RWPE2 (cell line): ENCODE data around the gene PRC1.

Experiments
- ATAC-seq: fragments of 200-7000 bp; cut with Tn5 transposase; 3 replicates; pipeline ENCODE4 v1.9.1; 2021; ENCODE audit warnings: low read depth
- DNase-seq: peaks from one replicate; pipeline ENCODE4 v3.0.0-alpha.2; 2020; ENCODE audit warnings: low spot score
- H3K27ac ChIP-seq: fragments of 450-650 bp; 2 replicates; pipeline ENCODE4 v1.5.1; 2017; ENCODE audit warnings: mild to moderate bottlenecking; ENCODE audit not compliant: poor library complexity, severe bottlenecking
- H3K27me3 ChIP-seq: fragments of 250-450 bp; sonication (Bioruptor Pico); 2 replicates; pipeline ENCODE4 v1.5.1; 2021; ENCODE audit warnings: mild to moderate bottlenecking, moderate library complexity; ENCODE audit not compliant: insufficient read depth, poor library complexity, severe bottlenecking
- H3K36me3 ChIP-seq: fragments of 250-450 bp; sonication (Bioruptor Pico); 2 replicates; pipeline ENCODE4 v1.5.1; 2020; ENCODE audit warnings: low read depth, mild to moderate bottlenecking, moderate library complexity
- H3K4me1 ChIP-seq: fragments of 250-450 bp; sonication (Bioruptor Pico); 2 replicates; pipeline ENCODE4 v1.5.1; 2021; ENCODE audit warnings: mild to moderate bottlenecking, moderate library complexity; ENCODE audit not compliant: insufficient read depth, poor library complexity, severe bottlenecking
- H3K4me3 ChIP-seq: fragments of 250-450 bp; sonication (Bioruptor Pico); 2 replicates; pipeline ENCODE4 v1.5.1; 2021; ENCODE audit warnings: mild to moderate bottlenecking, moderate library complexity; ENCODE audit not compliant: severe bottlenecking
- H3K9me3 ChIP-seq: fragments of 250-450 bp; sonication (Bioruptor Pico); 2 replicates; pipeline ENCODE4 v1.5.1; 2021; ENCODE audit warnings: mild to moderate bottlenecking, moderate library complexity; ENCODE audit not compliant: severe bottlenecking
- CTCF ChIP-seq: fragments of 450-650 bp; IDR thresholded peaks from one replicate; pipeline ENCODE4 v1.5.1; 2017; ENCODE audit warnings: mild to moderate bottlenecking, moderate library complexity; ENCODE audit not compliant: poor library complexity, severe bottlenecking

Gene PRC1

GRCh38 chr15:90957031-90957790 is 37.1 kb downstream of the PRC1 start:
- H3K4me3 ChIP-seq = peak overlapping the region; percentile 56
- ATAC-seq = peak; percentile 5

DNA sequence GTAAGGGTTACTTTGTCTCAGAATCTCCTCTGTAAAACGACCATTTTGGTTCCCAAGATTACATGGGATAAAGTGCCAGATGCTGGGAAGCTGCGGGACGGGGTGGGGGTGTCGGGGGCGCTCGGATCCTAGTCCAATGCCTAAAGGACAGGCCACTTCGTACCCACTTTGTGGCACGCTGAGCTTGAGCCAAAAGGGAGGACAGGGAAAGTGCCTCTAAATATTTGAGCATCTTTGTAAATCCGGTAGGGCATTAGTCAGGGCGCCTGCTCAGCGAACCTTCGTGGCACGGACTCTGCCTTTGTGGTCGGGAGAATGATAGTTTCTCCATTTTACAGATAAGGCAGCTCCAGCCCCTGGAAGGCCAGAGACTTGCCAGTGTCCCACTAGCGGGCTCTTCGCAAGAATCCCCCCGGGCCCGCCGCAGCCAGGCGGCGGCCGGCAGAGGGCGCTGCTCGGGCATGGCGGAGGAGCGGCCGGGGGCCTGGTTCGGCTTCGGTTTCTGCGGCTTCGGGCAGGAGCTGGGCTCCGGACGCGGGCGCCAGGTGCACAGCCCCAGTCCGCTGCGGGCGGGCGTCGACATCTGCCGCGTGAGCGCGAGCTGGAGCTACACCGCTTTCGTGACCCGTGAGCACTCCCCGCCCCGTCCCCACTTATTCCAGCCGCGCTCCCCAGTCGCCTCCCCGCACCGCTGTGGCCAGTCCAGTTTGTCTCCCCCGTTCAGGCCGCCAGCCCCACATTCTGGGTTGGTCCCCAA is 37.9 kb downstream of the PRC1 start:
- H3K27ac ChIP-seq = peak overlapping the region; percentile 76
- no peaks in the 10 kb centered on the region for H3K27me3 ChIP-seq
- TF ChIP-seq CTCF = peak; percentile 100
- H3K4me1 ChIP-seq = peaks cover 5% of the 10 kb centered on the region
- DNase-seq (no peak), ATAC-seq (peak; percentile 35)
- H3K9me3 ChIP-seq = no peaks in the 10 kb centered on the region
- peak overlapping the region; percentile 56 for H3K4me3 ChIP-seq
- H3K36me3 ChIP-seq = peaks cover 43% of the 10 kb centered on the region

More at GRCh38 chr15:90957031-90957790, 37.1 kb downstream of the PRC1 start:
- peak overlapping the region; percentile 76 for H3K27ac ChIP-seq
- no peaks in the 10 kb centered on the region for H3K9me3 ChIP-seq
- peaks cover 5% of the 10 kb centered on the region for H3K4me1 ChIP-seq
- TF ChIP-seq CTCF = no peak
- H3K27me3 ChIP-seq = no peaks in the 10 kb centered on the region
- H3K36me3 ChIP-seq = peaks cover 44% of the 10 kb centered on the region
- no peak for DNase-seq

DNA sequence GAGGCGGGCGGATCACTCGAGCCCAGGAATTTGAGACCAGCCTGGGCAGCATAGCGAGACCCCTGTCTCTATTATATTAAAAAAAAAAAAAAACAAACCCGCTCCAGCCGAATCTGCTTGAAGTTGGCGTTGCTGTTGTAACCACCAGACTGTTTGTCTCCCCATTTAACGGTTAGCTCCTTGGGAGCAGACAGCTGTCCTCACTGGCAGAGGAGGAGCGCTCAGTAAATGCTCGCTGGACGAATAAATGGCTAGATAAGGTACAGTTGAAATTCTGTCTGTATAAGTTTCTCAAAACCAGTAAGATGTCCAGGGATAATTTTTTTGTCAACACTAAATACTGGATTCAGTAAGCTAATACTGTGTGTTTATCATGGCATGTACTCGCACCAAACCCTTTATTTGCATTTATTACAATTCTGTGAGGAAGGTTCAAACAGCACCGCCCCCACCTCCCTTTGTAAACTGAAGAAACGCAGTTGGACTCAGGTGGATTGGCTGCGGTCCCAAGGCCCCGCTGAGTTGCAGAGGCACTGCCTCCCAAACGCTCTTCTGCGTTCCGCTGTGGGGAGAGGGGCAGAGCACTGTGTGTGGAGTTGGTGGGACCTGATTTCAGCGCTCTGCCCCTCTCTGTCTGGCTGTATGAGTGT is 38.6 kb downstream of the PRC1 start:
- Histone ChIP-seq H3K36me3 (peaks cover 43% of the 10 kb centered on the region), H3K27me3 (no peaks in the 10 kb centered on the region), H3K4me3 (peak overlapping the region; percentile 56), H3K9me3 (no peaks in the 10 kb centered on the region), H3K27ac (peak overlapping the region; percentile 76), H3K4me1 (peaks cover 5% of the 10 kb centered on the region)
- DNase-seq (no peak), ATAC-seq (no peak)
- no peak for TF ChIP-seq CTCF

DNA sequence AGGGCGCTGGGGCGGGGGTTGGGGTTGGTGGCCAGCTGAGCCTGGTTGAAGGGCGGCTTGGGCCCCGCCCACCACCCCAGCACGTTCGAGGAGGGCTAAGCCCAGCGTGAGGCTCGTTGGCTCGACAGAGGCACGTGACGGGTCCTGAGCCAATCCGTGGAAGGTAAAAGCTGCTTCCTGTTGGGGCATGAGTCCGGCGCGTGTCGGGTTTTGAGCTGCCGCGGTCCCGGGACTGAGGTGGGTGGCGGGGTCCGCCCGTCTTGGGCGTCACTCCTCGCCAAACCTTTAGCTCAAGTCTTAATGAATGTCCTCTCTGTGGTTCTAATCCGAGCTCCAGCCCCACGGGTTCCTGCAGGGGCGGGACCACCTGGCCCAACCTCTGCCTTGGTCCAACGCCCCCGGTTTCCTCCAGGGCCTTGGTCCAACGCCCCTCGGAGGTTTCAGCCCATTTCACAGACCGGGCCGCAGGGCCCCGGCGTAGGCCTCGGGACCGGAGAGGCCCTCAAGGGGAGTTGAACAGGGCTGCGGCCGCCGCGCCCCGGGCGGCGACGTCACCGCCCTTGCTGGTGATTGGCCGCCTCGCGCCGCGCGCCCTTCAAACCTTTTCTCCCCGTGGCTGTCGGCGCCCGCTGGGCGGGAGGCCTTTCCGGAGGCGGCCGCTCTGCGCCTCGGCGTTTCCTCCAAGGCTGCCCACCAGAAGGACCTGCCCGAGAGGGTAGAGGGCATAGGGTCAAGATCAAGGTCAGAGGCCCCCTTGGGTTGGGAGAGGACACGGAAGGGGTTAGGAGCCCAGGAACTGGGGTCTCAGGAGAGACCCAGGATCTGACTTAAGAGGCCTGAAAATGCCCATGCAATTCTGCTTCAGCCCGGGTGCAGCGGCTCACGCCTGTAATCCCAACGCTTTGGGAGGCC is 39.4 kb downstream of the PRC1 start, which contains the start of gene RCCD1:
TSS of gene RCCD1 (plus strand) at position 173 of the 912 bp plus-strand sequence. CDS start 1,851 bp downstream, outside the sequence.
- peak within 1 kb of the TSS; percentile 56 for H3K4me3 ChIP-seq
- peak within 1 kb of the TSS; percentile 76 for H3K27ac ChIP-seq
- DNase-seq = peak; percentile 99
- ATAC-seq = peak; percentile 87
- peaks cover 43% of the 10 kb centered on the region for H3K36me3 ChIP-seq
- H3K4me1 ChIP-seq = peaks cover 5% of the 10 kb centered on the region
- H3K27me3 ChIP-seq = no peaks in the 10 kb centered on the region
- no peaks in the 10 kb centered on the region for H3K9me3 ChIP-seq
- no peak for TF ChIP-seq CTCF
